Right lobe of liver (tissue), 6 donors: ENCODE results near the gene ADSS2. TPM values are rescaled to one million over a fixed set of nuclear protein-coding genes. Genes with fewer than 3 reads are reported as not detected.

Source experiments
- ATAC-seq, 4 donors: fragments of 200-7000 bp; cut with Tn5 transposase; one replicate each; pipeline ENCODE4 v1.9.1; 2020; ENCODE audit warnings: mild to moderate bottlenecking in 4 of 4, moderate library complexity in 4 of 4
- DNase-seq, 3 donors: peaks; one replicate each; pipeline ENCODE4 v3.0.0-alpha.2; 2020
- H3K27ac ChIP-seq, 3 donors: fragments of 200-600 bp; one replicate each; pipeline ENCODE4 v1.8.0; 2022
- H3K27me3 ChIP-seq, 2 donors: fragments of 200-600 bp; one replicate each; pipeline ENCODE4 v1.8.0; 2022
- H3K36me3 ChIP-seq, 4 donors: fragments of 200-600 bp; sonication (generic) in 1 of 4; one replicate each; pipeline versions ENCODE4 v1.5.1 to v1.8.0; 2017 to 2022; ENCODE audit warnings: control low read depth in 1 of 4
- H3K4me1 ChIP-seq, 4 donors: fragments of 200-600 bp; sonication (generic) in 1 of 4; one replicate each; pipeline versions ENCODE4 v1.5.1 to v1.8.0; 2017 to 2022; ENCODE audit warnings: control low read depth in 1 of 4
- H3K4me3 ChIP-seq, 3 donors: fragments of 200-600 bp; one replicate each; pipeline ENCODE4 v1.8.0; 2022
- H3K9me3 ChIP-seq, 4 donors: fragments of 200-600 bp; sonication (generic) in 1 of 4; one replicate each; pipeline versions ENCODE4 v1.5.1 to v1.8.0; 2017 to 2022; ENCODE audit warnings: control low read depth in 1 of 4
- POLR2A ChIP-seq: fragments of 450-650 bp; IDR thresholded peaks from one replicate; pipeline ENCODE4 v1.6.1; 2017; ENCODE audit warnings: antibody characterized with exemption, mild to moderate bottlenecking
- WGBS: methylation state at CpG from one replicate; pipeline ENCODE4 v1.1.6; 2018; ENCODE audit warnings: low coverage, low lambda C conversion rate; ENCODE audit not compliant: insufficient coverage; ENCODE audit errors: missing lambda C conversion rate; 5-methylcytosine and 5-hydroxymethylcytosine counted together
- intact Hi-C, 2 donors: fragments of 100-400 bp; cut with DNase I; formaldehyde crosslinking; loops; one replicate each; pipeline versions ENCODE4 v1.11.2 to v1.14.1; 2022
- total RNA-seq, 6 experiments: library from RNA; depleted of rRNA in 2 of 6; stranded (reverse); fragments of >200 nt in 2 of 6; fragmentation: NEBNext Ultra II Directional in 3 of 6; extraction: Animal tissue kit (Norgen Biotek cat#: 25700) in 3 of 6; gene quantifications; one replicate each; pipeline versions ENCODE4 v1.1.0 to v1.2.4, GENCODE V29; 2016 to 2023
- TF ChIP-seq, protein P1 (sequence below), 4 donors: fragments of 200-600 bp in 3 of 4; fragments of 450-650 bp in 1 of 4; IDR thresholded peaks; one replicate each; pipeline versions ENCODE4 v1.5.1 to v1.8.0; 2016 to 2022; ENCODE audit warnings: antibody characterized with exemption in 4 of 4, mild to moderate bottlenecking in 2 of 4
- donor health status: DM: no; HTN: yes; CAD: no.
- donor health status: DM: no; HTN: no; CAD: no.
- donor health status: DM: no; HTN: no; CAD: no.
- donor health status: DM: no; HTN: yes; CAD: no.
- donor health status: DM: no; HTN: yes; CAD: no.

ADSS2 gene
- total RNA-seq, 6 experiments from 2014 or later, result 9.8 to 16.1 (median 14.5) TPM

DNA sequence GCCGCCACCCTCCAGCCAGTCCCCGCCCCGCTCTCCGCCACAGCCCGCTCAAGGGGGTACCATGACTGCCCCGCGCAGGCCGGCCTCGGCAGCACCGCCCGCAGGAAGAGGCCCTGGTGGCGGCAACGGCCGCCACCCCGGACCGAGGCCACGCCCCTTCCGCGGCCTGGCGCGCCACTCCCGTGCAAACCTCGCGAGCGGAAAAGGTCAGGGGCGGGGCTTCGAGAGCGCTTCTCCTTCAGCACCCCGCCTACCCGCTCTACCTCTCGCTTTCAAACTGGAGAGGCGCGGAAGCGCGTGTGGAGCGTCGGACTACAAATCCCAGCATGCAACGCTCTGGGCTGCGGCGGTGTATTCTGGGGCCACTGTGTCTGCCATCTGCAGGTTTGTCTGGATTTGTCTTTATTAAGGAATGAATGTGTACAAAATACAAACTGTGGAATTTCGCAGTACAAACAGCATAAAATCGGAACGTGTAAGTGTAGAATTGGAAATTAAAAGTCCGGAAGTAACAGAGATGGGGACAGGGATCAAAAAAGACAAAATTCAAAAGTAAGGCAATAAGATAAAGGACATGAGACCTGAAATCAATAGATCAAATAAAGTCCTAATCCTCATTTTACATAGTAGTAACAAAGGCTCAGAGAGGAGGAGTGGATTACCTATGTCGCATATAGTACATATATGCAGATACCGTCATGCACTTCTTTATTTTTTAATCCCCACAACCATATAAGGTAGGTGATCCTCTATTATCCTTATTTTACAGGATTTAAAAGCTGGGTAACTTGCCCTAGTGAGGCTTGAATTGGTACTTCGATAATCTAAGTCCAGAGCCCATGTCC is 464 bp upstream of the ADSS2 start:
- Histone ChIP-seq H3K4me3 (peak overlapping the region; percentile 86 to 95 (median 92)), H3K36me3 (no peaks in the 10 kb centered on the region), H3K27ac (peak overlapping the region; percentile 24 to 96 (median 89)), H3K4me1 (peaks cover 0 to 14% (median 6%) of the 10 kb centered on the region in 4 donors), H3K27me3 (no peaks in the 10 kb centered on the region), H3K9me3 (no peaks in the 10 kb centered on the region)
- TF ChIP-seq, protein P1, sequence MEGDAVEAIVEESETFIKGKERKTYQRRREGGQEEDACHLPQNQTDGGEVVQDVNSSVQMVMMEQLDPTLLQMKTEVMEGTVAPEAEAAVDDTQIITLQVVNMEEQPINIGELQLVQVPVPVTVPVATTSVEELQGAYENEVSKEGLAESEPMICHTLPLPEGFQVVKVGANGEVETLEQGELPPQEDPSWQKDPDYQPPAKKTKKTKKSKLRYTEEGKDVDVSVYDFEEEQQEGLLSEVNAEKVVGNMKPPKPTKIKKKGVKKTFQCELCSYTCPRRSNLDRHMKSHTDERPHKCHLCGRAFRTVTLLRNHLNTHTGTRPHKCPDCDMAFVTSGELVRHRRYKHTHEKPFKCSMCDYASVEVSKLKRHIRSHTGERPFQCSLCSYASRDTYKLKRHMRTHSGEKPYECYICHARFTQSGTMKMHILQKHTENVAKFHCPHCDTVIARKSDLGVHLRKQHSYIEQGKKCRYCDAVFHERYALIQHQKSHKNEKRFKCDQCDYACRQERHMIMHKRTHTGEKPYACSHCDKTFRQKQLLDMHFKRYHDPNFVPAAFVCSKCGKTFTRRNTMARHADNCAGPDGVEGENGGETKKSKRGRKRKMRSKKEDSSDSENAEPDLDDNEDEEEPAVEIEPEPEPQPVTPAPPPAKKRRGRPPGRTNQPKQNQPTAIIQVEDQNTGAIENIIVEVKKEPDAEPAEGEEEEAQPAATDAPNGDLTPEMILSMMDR (IDR thresholded peaks at IDR 0.05), result peak; percentile 40 to 53 (median 45)
- no peak for TF ChIP-seq POLR2A
- WGBS, result 9% methylated on average over 22 of the region's 47 CpGs
- ATAC-seq (peak; percentile 94 to 99 (median 97)), DNase-seq (peak; percentile 100)
- intact Hi-C loops, result no loop called here

DNA sequence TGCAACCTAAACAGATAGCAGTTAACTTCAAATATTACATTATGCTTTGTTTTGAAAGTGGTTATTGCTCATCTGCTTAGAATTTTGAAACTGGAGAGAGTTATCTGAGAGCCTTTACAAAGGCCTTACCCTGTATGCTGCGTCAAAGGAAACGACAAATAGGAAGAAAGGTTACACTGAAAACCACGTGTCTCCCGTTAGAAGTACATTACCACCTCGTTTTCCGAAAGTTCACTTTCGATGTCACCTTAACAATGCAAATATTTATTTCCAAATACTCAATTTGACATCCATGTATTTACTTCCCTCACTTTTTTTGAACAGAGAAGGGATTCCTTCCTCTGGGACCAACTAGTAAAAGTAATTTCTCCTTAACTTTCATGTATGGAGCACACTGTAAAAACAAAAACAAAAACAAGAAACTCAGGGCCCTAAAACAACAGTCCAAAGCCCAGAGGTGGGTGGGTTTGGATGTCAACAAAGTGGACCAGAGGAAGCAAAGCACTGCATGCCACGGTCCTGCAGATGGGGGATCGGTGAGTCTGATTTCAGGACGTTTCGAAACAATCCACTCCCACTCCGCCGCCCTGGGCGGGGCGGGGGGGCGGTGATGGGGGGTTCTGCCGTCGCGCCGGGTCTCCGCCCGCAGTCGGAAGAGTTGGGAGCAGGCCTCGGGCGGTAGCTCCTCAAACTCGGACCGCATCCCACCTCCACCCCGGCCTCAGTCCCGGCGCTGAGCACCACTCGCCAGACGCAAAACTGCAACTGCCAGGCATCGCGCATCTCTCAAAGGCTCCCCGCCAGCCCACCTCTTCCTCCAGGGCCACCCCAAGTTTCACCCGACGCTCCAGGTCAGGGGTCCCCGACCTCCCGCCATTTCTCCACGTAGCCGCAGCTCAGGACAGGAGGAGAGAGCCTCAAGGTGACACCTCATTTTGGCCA is 841 bp downstream of the ADSS2 start:
- Histone ChIP-seq H3K27me3 (no peaks in the 10 kb centered on the region), H3K4me1 (peaks cover 0 to 14% (median 6%) of the 10 kb centered on the region in 4 donors), H3K36me3 (no peaks in the 10 kb centered on the region), H3K27ac (peak overlapping the region; percentile 89 to 96 (median 90)), H3K4me3 (peak overlapping the region; percentile 86 to 95 (median 92)), H3K9me3 (no peaks in the 10 kb centered on the region)
- intact Hi-C loops, result no loop called here
- TF ChIP-seq, protein P1 (IDR thresholded peaks at IDR 0.05), result no peak
- TF ChIP-seq POLR2A, result no peak
- peak; percentile 8 to 38 (median 18) for ATAC-seq
- WGBS, result 1% methylated on average over 15 of the region's 41 CpGs
- DNase-seq, result peak; percentile 66 to 68 (median 68)

DNA sequence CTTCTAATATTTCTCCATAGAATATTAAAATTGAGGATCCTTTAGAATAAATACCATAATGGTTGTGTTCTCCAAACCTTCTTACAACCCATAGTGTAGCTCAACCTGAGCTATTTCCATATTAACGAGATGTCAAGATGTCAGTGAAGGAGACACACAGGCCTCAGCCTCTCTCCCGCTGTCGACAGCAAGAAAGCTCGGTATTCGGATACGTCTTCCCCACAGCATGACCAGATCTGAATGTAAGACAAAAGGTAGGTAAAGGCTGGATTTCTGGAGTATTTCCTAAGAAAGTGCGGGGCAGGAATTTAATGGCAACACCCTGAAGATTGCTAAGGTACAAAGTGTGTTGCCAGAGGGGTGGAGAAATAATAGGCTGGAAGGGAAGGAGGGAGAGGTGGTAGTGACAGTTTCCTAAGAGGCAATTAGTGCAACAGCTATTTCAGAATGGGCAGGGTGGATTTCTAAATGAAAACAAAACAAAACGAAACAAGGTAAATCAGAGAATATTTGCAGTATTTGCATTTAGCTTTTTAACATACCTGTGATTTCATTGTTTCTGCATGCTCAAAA is 1.7 kb downstream of the ADSS2 start:
- TF ChIP-seq, protein P1 (IDR thresholded peaks at IDR 0.05), result no peak
- Histone ChIP-seq H3K4me1 (peaks cover 0 to 14% (median 6%) of the 10 kb centered on the region in 4 donors), H3K4me3 (peak overlapping the region; percentile 86 to 95 (median 92)), H3K9me3 (no peaks in the 10 kb centered on the region), H3K27me3 (no peaks in the 10 kb centered on the region), H3K36me3 (no peaks in the 10 kb centered on the region), H3K27ac (peak overlapping the region; percentile 89 to 96 (median 90))
- 59% methylated on average over 8 of the region's 8 CpGs for WGBS
- intact Hi-C loops, result no loop called here
- DNase-seq (no peak), ATAC-seq (no peak)

DNA sequence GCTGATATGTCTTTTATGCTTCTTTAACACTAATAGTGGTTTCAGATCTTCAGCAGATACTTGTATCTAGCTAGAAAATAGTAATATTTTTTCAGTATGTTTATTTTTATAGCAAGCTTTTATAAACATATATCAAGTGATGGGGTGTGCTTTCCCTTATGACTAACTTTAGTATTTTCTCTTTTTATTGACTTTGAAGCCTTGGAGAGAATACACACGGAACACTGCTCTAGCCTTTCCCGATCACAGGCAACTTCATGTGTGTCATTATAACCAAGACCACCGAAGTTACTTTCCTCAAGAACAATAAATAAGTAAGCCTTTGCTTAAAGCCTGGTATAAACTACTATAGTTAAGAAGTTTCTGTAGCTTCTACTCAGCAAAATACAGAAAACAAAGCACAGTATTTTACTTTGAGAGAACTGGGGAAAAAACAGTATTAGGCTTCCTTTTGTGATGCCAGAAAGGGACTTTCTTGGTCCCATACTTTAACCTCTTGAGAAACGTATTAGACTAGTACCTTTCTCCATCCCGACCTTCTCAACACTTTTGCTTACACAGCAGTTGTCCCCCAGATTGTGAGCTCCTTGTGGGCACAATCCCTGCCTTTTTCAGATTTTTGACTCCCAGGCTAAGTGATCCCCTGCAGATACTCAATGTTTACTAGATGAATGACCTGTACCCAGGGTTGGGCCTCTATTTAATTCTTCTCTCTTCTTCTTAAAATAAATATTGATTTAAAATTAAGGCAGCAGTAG is 3.3 kb downstream of the ADSS2 start:
- DNase-seq, result no peak
- Histone ChIP-seq H3K27me3 (no peaks in the 10 kb centered on the region), H3K27ac (no peak overlapping the region), H3K9me3 (no peaks in the 10 kb centered on the region), H3K36me3 (no peaks in the 10 kb centered on the region), H3K4me1 (peaks cover 0 to 14% (median 6%) of the 10 kb centered on the region in 4 donors), H3K4me3 (no peak overlapping the region)
- WGBS, result 86% methylated on average over 5 of the region's 5 CpGs
- TF ChIP-seq, protein P1 (IDR thresholded peaks at IDR 0.05), result no peak
- no peak for TF ChIP-seq POLR2A
- no peak for ATAC-seq
- intact Hi-C loops, result no loop called here
